HG03045 (cell line): ENCODE data around the gene C2CD2.
A peak's percentile ranks its signal among the peaks of the same experiment; 100 is the strongest.

Experiments used
- ATAC-seq: cut with Tn5 transposase; IDR thresholded peaks from one replicate; pipeline ENCODE4 v1.9.1; 2021; ENCODE audit warnings: mild to moderate bottlenecking, moderate library complexity; ENCODE audit not compliant: unreplicated experiment

Gene C2CD2

GRCh38 chr21:41869771-41870170 is 84.0 kb downstream of the C2CD2 start:
- ATAC-seq: no peak

DNA sequence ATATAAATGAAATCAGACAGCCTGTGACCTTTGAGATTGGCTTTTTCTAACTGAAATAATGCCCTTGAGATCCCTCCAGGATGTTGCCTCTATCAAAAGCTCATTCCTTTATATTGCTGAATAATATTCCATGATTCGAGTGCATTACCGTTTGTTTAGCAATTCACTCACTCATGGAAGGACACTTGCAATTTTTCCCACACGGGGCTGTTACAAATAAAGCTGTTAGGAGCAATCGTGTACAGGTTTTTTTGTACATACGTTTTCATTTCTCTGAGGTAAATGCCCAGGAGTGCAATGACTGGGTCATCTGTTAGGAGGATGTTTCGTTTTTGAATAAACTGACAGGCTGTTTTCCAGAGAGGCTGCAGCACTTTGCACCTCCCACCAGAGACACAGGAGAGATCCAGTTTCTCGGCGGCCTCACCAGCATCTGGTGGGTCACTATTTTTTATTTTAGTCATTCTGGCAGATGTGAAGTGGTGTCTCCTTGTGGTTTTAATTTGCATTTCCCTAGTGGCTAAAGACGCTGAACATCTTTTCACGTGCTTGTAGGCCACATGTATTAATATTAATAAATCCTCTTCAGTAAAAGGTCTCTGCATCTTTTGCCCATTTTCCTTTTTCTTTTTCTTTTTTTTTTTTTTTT is 85.6 kb downstream of the C2CD2 start:
- ATAC-seq: peak; percentile 47

GRCh38 chr21:41867313-41867712 is 86.5 kb downstream of the C2CD2 start:
- ATAC-seq: no peak

GRCh38 chr21:41866274-41866809 is 87.5 kb downstream of the C2CD2 start:
- no peak for ATAC-seq

- ATAC-seq: peak; percentile 34
Measured at GRCh38 chr21:41865002-41865777, 88.6 kb downstream of the C2CD2 start.

GRCh38 chr21:41864311-41865001 is 89.4 kb downstream of the C2CD2 start:
- no peak for ATAC-seq

GRCh38 chr21:41863439-41863740 is 90.4 kb downstream of the C2CD2 start:
- no peak for ATAC-seq

GRCh38 chr21:41861987-41862386 is 91.8 kb downstream of the C2CD2 start:
- ATAC-seq: no peak

DNA sequence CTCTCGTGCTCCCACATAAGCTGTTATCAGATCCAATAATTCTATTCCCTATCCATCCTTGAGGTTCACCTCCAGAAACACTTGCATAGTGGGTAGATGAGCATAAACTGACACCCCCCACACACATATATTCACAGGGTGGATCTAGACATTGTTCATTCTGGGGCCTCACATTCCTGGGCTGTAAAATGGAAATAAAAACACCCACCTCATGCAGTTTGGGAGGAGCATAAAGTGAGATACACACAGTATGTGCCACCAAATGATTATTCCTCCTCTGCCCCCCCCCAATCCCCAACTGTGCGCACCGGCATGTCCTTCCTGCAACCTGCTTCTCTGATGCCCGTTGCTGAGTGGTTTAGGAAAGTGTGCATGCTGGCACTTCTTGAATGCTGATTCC is 92.6 kb downstream of the C2CD2 start:
- ATAC-seq: no peak

DNA sequence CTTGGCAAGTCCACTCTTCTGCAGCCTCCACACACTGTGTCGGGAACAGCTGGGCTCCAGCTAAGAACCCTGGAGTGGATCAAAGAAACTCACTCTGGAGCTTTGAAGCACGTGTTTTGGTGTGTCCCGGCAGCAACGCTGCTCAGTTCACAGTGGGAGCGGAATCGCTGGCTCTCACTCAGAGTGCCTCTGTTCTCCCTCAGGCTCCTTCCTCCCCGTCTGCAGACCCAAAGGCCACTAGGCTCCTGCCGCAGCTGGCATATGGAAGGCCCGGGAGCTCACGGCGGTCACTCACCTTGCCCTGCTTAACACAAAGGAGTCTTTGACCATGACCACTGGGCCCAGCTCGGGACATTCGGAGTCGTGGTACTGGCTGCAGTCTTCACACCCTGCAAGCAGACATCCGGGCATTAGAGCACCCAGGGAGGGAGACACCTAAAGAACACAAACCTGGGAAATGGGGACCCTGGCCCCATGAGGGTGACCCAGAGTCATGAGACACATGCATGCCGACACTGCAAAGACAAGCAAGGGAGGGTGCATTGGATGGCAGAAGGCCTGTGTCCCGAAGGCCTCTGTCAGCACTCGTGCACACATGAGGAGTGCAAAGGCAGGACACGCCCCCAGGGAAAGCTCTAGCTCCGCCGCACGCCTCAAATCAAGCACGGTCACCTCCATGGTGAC is 94.4 kb downstream of the C2CD2 start:
- ATAC-seq: no peak

DNA sequence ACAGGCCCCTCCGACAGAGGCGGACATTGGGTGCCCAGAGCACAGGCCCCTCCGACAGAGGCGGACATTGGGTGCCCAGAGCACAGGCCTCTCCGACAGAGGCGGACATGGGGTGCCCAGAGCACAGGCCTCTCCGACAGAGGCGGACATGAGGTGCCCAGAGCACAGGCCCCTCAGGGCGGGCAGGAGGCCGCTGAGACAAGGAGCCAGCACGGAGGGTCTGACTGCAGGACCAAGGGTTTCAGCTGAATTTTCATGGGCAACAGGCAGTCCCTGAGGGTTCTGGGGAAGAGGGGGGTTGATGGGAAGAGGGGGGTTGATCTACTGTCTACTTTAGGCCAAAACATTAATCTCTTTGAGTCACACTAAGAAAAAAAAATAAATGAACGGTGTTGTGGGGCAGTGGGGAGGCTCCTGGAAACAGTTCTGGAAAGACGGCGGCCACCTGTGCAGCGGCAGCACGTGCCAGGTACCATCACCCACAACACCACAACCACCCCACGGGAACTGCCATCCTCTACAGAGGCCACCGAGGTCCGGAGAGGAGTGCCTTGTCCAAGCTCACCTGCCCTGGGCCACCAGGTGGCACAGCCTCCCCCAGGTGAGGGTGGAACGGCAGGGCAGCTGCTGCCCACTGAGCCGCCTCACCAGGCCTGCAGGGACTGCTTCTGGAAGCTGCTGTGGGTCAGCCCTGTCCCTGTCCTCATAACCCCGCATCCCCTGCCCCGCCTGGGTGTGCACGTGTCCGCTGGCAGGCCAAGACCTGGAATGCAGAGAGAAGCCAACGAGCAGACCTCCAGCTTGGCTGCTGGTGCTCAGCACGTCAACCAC is 95.1 kb downstream of the C2CD2 start:
- no peak for ATAC-seq

GRCh38 chr21:41857771-41858300 is 96.0 kb downstream of the C2CD2 start:
- no peak for ATAC-seq

DNA sequence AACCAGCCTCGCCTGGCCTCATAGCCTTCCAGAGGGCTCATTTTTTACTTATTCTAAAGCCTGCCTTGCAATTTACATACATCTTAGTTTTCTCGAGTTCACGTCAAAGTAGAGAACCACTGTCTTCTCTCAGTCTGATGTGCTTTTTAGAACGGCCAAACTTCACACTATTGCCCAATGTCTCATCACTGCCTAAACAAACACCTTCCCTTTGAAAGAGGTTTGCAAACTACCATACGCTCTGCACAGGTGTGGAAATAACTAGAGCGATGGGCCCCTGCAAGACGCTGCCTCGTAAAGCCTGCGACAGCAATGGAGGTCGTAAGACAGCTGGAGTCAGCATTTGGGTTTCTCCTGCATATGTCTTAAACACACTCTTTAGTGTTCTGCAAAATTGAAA is 97.2 kb downstream of the C2CD2 start:
- ATAC-seq: no peak

DNA sequence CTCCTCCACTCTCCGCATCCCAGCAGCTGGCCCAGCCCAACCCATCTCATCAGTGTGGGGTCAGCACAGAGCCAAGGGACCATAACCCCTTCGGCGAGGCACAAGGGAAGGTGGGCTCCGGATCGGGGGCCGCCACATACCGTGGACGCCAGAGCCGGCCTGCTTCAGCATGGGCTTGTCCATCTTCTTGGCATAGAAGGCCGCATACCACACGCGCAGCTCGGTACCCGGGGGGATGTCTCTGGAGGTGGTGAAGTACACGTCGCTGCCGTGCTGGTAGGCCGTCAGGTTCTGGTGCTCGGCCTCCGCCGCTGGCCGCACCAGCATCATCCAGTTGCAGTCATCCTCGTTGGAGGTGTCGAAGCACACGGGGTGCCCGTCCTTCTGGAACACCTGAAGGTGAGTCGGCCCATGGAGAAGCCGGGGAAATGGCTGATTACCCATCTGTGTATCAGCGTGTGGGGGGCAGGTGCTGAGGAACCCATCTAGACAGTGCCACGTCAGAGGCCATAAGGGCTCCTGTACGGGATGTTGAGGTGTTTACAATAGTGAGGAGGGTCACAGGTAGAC is 99.3 kb downstream of the C2CD2 start:
- ATAC-seq: no peak

DNA sequence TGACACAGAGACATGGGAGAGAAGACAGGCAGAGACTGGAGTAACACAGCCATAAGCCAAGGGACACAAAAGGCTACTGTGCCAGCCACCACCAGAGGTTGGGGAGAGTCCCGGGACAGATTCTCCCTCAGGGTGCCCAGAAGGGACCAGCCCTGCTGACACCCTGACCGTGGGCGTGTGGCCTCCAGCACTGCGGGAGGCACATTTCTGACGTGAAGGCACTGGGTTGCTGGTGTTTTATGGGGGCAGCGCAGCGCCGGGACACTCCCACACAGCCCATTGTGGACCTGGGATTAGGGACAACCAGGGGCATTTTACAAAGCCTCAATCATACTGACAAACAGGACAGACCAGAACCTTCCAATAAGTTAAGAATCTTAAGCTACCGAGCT is 100.9 kb downstream of the C2CD2 start:
- ATAC-seq: no peak

GRCh38 chr21:41852151-41852928 is 101.5 kb downstream of the C2CD2 start:
- no peak for ATAC-seq

DNA sequence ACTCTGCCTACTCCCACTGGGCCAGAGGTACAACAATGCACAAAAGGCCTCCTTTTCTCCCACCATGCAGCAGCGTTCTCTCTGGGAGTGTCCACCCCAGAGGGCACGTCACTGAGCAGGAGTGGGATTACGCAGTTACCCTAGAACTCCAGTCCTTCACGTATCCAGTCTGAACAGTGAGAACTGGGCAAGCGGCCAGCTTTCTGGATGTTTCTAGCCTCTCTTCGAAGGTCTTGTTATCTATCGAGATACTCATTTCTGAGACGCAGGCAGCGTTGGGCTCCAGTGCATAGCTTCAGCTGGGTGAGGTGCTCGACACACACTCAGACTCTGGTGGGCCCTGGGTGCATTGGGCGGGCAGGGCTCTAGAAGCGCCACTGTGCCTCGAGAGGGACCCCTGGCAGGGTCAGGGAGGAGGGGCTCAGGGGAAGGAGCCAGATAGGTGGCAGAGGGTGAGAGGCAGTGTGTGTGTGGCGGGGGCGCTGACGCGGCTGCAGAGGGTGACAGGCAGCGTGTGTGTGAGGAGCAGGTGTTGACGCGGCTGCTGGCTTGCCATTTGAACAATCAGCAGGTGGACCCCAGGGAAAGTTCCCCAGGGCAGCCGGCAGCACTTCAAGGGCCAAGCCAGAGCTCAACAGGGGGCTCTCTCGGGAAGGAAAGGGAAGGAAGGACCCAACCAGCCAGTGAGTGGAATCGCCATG is 102.6 kb downstream of the C2CD2 start:
- ATAC-seq: no peak

DNA sequence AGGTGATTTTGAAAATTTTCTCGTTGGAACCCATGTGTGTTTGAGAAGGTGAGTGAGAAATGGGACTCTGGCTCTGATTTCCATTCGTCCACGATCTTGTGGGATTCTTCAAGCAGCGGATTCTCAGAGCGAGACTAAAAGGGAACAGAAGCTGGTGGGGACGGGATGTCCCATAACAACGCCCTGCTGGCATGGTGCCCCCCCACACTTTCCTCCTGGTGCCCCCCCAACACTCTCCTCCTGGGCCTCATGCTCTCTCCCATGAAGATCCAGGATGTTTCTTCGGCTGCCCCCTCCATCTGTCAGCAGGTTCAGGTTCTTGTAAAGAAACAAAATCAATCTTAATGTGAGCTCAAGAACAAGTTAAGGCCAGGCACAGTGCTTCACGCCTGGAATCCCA is 103.7 kb downstream of the C2CD2 start:
- ATAC-seq: no peak
